GM10847 (cell line): ENCODE measurements around the gene ELK3.

ENCODE experiments used
- POLR2A ChIP-seq: IDR thresholded peaks from 2 replicates; pipeline ENCODE4 v1.6.1; 2011; ENCODE audit not compliant: insufficient read length; ENCODE audit errors: extremely low read depth

Gene ELK3

GRCh38 chr12:96220902-96221301 lies 26.7 kb downstream of the ELK3 start:
- TF ChIP-seq POLR2A, result no peak

GRCh38 chr12:96221391-96221790 lies 27.2 kb downstream of the ELK3 start:
- no peak for TF ChIP-seq POLR2A

GRCh38 chr12:96223411-96224218 lies 29.4 kb downstream of the ELK3 start:
- no peak for TF ChIP-seq POLR2A

- TF ChIP-seq POLR2A, result no peak
Observed at GRCh38 chr12:96224219-96224615, 30.0 kb downstream of the ELK3 start.

- no peak for TF ChIP-seq POLR2A
Observed at GRCh38 chr12:96225044-96225855, 31.1 kb downstream of the ELK3 start.

DNA sequence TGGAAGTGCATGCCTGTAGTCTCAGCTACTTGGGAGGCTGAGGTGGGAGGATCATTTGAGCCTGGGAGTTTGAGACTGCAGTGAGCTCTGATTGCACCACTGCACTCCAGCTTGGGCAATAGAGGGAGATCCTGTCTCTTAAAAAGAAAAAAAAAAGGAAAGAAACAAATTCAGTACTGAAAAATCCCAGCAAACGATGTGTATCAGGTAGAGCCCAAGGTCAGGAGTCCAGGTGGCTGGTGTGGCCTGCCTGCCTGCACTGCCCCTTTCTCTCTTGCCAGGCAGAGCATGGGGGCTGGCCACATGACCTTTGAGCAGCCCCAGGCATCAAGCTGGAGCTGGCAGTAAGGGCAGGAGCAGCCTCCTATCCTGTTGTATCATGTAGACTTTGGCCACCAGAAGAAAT lies 31.8 kb downstream of the ELK3 start:
- TF ChIP-seq POLR2A, result no peak

GRCh38 chr12:96226401-96226800 lies 32.2 kb downstream of the ELK3 start:
- TF ChIP-seq POLR2A, result no peak

GRCh38 chr12:96226801-96227348 lies 32.7 kb downstream of the ELK3 start:
- TF ChIP-seq POLR2A, result no peak

GRCh38 chr12:96227365-96228106 lies 33.4 kb downstream of the ELK3 start:
- TF ChIP-seq POLR2A, result no peak

- no peak for TF ChIP-seq POLR2A
Observed at GRCh38 chr12:96228566-96229248, 34.5 kb downstream of the ELK3 start.

GRCh38 chr12:96230646-96231045 lies 36.5 kb downstream of the ELK3 start:
- no peak for TF ChIP-seq POLR2A

DNA sequence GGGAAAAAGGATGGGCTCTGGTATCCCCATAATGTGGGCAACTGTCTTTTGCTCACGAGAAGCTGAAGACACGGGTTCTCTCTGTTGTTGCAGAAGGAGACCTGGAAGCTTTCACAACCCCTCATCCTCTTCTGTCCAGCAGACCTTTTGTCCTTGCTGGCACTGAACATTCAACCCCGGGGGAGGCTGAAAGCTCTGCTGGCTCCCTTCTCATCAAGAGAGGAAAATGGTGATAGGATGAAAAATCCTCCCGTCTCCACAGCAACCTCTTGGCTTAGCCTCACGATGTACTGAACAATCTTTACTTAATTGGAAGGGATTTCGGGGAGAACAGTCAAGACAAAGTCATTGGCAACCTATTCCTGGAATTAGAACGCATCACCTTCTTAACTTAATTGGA lies 39.0 kb downstream of the ELK3 start:
- TF ChIP-seq POLR2A, result no peak

DNA sequence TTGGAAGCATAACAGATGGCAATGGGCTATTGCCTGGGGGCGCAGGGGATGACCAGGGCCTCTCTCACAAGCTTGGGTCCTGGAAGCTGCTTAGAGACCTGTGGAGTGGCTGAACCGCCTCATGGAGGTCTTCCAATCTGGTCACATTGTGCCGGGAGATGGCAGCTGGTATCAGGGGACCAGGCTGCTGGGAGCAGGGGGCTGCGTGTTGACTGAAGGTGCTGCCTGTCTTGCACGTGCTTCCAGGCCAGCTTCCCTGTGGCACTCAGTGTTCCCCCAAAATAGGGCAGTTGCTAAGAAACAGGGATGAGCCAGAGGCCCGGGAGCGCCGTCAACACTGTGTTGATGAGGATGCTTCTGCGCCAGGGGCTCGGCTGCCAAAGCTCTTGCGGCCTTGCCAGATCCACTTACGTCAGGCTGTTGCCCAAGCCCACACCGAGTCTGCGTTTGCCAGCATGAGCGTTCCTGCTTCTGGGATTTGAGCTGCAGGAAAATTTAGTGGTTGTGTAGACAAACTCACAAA lies 39.8 kb downstream of the ELK3 start:
- no peak for TF ChIP-seq POLR2A

DNA sequence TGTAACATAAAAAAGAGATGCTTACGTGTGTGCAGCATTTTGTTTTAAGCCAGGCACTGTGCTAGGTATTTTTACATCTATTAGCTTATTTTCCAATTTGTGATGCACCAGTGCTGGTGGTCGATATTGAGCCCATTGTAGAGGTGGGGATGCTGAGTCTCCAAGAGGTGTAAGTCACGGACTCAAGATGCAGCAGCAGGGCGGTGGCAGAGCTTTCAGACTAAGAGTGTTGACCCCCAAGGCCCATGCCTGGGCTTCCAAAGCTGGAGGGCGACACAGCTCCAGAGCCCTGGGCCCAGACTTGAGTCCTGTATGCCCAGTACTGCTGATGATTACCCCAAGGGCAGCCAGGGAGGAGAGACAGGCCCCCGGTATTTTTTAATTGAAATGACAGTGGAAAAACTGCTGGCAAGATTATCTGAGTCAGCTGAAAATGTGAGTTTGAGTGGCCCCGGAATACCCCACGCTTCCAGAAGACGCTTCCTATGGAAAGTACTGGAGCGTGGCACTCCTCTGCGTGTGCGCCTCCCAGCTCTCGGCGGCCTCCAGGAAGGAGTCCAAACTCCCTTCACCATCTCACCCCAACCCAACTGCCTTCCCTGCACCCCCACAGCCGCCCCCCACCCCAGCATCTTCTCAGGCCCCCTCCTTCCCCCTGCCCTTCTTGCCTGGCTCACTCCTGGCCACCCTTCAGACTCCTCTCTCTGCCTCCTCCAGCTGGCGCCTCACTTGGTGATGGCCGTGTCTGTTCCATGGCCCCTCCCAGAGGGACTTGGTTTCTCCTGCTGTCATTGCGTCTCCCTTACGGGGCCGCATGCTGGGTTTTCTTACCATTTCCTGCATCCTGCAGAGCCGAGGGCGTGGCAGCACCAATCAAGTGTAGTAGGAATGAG lies 40.7 kb downstream of the ELK3 start:
- TF ChIP-seq POLR2A, result no peak

GRCh38 chr12:96235484-96235826 lies 41.3 kb downstream of the ELK3 start:
- no peak for TF ChIP-seq POLR2A
